HG03108 (cell line): ENCODE measurements around the gene NUDT6.
"Not testable (repeated sequence)": the region's sequence is repeated elsewhere in the genome, so short reads cannot be mapped to it uniquely, and the experiment has no call there.

ENCODE experiments used
- ATAC-seq: cut with Tn5 transposase; IDR thresholded peaks from one replicate; pipeline ENCODE4 v1.9.1; 2021; ENCODE audit warnings: moderate library complexity; ENCODE audit not compliant: unreplicated experiment

The NUDT6 gene

GRCh38 chr4:122879001-122879400 is 43.4 kb downstream of the NUDT6 start:
- ATAC-seq: no peak

GRCh38 chr4:122876456-122876855 is 45.9 kb downstream of the NUDT6 start:
- ATAC-seq: no peak

GRCh38 chr4:122875949-122876348 is 46.4 kb downstream of the NUDT6 start:
- no peak for ATAC-seq

- no peak for ATAC-seq
Measured at GRCh38 chr4:122873821-122874593, 48.4 kb downstream of the NUDT6 start.

- ATAC-seq: no peak
Measured at GRCh38 chr4:122873146-122873545, 49.3 kb downstream of the NUDT6 start.

- ATAC-seq: not testable (repeated sequence)
Measured at GRCh38 chr4:122868235-122868634, 54.2 kb downstream of the NUDT6 start.

GRCh38 chr4:122865425-122865824 is 57.0 kb downstream of the NUDT6 start:
- ATAC-seq: no peak

GRCh38 chr4:122863639-122864038 is 58.8 kb downstream of the NUDT6 start:
- no peak for ATAC-seq

GRCh38 chr4:122861172-122861943 is 61.0 kb downstream of the NUDT6 start:
- ATAC-seq: no peak

- no peak for ATAC-seq
Measured at GRCh38 chr4:122858705-122859104, 63.7 kb downstream of the NUDT6 start.

GRCh38 chr4:122857160-122857559 is 65.2 kb downstream of the NUDT6 start:
- ATAC-seq: no peak

- ATAC-seq: no peak
Measured at GRCh38 chr4:122855353-122855890, 67.0 kb downstream of the NUDT6 start.

GRCh38 chr4:122854447-122855352 is 67.7 kb downstream of the NUDT6 start:
- ATAC-seq: no peak

- no peak for ATAC-seq
Measured at GRCh38 chr4:122851568-122851967, 70.8 kb downstream of the NUDT6 start.

GRCh38 chr4:122849789-122850188 is 72.6 kb downstream of the NUDT6 start:
- ATAC-seq: not testable (repeated sequence)

GRCh38 chr4:122847931-122848330 is 74.5 kb downstream of the NUDT6 start:
- ATAC-seq: no peak

- ATAC-seq: peak; percentile 56
Measured at GRCh38 chr4:122845760-122846159, 76.6 kb downstream of the NUDT6 start.

- ATAC-seq: no peak
Measured at GRCh38 chr4:122845066-122845465, 77.3 kb downstream of the NUDT6 start.

GRCh38 chr4:122844391-122844790 is 78.0 kb downstream of the NUDT6 start:
- not testable (repeated sequence) for ATAC-seq

- ATAC-seq: no peak
Measured at GRCh38 chr4:122842984-122843531, 79.3 kb downstream of the NUDT6 start.
